ENCODE measurements around the gene PRKAG2.
"Not testable (repeated sequence)": the region's sequence is repeated elsewhere in the genome, so short reads cannot be mapped to it uniquely, and the experiment has no call there.

PRKAG2 gene

DNA sequence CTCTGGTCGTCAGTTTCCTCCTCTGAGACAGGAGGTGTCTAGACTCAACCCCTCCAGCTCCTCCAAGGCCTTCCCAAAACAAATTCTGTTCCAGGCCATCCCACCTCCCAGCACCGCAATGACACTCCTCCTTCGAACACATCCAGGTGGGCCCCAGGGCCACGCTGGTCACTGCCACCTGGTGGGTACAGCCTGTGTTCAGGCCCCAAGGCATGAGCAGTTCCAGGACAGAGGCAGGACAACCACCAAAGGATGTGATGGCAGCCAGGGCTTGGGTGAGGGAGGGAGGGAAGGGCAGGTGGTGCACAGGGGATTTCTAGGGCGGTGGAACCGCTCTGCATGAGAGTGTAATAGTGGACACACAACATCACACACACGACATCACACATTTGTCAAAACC is 76.5 kb downstream of the PRKAG2 start:
- TF ChIP-seq, protein P1, sequence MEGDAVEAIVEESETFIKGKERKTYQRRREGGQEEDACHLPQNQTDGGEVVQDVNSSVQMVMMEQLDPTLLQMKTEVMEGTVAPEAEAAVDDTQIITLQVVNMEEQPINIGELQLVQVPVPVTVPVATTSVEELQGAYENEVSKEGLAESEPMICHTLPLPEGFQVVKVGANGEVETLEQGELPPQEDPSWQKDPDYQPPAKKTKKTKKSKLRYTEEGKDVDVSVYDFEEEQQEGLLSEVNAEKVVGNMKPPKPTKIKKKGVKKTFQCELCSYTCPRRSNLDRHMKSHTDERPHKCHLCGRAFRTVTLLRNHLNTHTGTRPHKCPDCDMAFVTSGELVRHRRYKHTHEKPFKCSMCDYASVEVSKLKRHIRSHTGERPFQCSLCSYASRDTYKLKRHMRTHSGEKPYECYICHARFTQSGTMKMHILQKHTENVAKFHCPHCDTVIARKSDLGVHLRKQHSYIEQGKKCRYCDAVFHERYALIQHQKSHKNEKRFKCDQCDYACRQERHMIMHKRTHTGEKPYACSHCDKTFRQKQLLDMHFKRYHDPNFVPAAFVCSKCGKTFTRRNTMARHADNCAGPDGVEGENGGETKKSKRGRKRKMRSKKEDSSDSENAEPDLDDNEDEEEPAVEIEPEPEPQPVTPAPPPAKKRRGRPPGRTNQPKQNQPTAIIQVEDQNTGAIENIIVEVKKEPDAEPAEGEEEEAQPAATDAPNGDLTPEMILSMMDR (IDR thresholded peaks at IDR 0.05; ENCODE audit: low read depth, low read length, missing control alignments): no peak
- DNase-seq (ENCODE audit: low read depth): no peak
- in situ Hi-C loops (cut with HindIII; ENCODE audit: low sequenced_read_pairs): no loop called here
- H3K4me3 ChIP-seq (ENCODE audit: low read depth, low read length): no peak overlapping the region

DNA sequence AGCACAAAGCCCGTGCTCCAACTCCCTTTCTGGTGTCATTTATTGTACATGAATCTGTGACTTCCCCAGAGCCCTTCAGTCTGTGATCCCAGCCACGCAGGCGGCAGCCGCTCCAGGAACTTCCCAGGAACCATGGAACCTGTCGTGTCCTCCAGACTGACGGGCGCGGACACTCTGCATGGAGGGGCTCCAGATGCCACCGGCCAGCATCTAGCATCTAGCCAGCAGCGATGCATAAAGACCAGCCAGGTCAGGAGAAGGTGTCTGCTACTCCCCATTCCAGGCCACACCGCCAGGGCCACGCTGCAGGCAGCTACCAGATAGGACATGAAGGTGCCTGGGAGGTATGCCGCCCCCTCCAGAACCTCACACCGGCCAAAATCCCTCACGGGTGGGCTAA is 77.4 kb downstream of the PRKAG2 start:
- no peak overlapping the region for H3K4me3 ChIP-seq (ENCODE audit: low read depth, low read length)
- DNase-seq (ENCODE audit: low read depth): no peak
- in situ Hi-C loops (cut with HindIII; ENCODE audit: low sequenced_read_pairs): no loop called here
- TF ChIP-seq, protein P1 (IDR thresholded peaks at IDR 0.05; ENCODE audit: low read depth, low read length, missing control alignments): no peak

DNA sequence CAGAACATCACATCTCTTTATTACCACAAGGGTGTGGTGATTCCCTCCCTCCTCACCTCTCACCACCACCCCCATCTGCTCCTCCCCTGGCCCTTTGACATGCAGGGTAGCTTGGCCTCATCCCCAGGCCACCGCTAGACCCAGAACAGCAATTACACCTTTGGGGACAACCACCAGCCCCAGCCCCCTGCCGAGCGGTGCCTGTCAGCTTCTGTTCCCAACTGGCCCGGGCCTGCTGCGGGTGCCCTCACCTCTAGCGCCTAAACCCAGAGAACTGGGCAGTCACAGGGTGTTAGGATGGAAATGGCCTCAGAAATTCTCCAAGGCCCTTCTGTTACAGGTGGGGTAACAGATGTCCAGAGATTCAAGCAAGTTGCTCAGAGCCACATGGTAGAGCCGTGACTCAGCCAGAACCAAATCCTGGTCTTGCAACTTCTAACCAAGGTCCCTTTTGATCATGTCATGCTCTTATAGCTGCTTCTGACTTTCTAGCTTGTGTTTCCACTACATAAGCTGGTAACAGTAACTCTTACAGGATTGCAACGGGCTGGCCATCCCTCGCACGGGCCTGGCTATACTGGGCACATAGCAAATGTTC is 78.0 kb downstream of the PRKAG2 start:
- TF ChIP-seq, protein P1 (IDR thresholded peaks at IDR 0.05; ENCODE audit: low read depth, low read length, missing control alignments): no peak
- in situ Hi-C loops (cut with HindIII; ENCODE audit: low sequenced_read_pairs): no loop called here
- no peak for DNase-seq (ENCODE audit: low read depth)
- no peak overlapping the region for H3K4me3 ChIP-seq (ENCODE audit: low read depth, low read length)

DNA sequence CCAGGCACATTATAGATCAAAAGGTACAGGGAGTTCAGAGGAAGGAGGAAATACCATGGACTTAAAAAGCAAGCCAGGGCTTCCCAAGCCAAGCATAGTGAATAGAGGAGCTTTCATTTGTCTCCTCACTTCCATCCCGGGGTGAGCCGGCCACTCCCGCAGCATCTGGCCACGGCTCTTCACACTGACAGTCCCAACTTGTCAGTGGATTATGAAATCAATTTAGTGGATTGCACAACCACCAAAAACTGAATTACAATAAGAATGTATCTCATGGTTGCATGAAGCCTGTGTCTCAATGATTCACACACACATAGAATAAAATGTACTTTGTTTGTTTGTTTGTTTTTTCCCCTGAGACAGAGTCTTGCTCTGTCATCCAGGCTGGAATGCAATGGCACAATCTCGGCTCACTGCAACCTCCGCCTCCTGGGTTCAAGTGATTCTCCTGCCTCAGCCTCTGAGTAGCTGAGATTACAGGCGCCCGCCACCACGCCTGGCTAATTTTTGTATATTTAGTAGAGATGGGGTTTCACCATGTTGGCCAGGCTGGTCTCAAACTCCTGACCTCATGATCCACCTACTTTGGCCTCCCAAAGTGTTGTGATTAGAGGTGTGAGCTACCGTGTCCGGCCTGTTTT is 79.1 kb downstream of the PRKAG2 start:
- in situ Hi-C loops (cut with HindIII; ENCODE audit: low sequenced_read_pairs); H3K4me3 ChIP-seq (ENCODE audit: low read depth, low read length); DNase-seq (ENCODE audit: low read depth): not testable (repeated sequence)

DNA sequence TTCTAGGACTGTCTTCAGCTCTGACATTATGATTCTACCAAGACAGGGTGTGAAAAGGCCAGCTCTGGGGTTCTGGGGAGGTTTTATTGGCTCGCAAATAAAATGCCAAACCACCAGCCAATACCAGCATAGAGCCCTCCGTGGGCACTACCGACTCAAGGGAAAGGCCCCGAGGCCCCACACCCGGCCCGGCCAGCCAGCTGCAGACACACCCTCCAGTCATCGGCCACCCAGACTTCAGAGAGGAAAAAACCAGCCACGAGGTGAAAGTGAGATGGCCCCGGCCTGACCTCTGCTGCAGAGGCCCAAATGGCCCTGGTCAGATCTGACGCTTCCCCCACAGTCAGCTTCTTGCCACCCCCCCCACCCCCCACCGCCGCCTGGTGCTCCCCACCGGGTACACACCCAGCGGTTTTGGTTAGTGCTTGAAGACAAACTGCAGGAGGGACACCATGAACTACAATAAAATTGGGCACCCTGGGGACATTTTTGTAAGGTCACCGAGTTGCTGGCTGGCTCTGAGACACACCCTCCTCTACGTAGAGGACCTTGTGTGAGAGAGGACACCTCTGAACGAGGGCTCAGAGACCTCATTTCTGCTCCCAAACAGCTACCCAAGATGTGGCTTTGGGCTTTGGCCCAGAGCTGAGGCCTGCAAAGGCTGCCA is 79.9 kb downstream of the PRKAG2 start:
- in situ Hi-C loops (cut with HindIII; ENCODE audit: low sequenced_read_pairs): no loop called here
- TF ChIP-seq, protein P1 (IDR thresholded peaks at IDR 0.05; ENCODE audit: low read depth, low read length, missing control alignments): no peak

DNA sequence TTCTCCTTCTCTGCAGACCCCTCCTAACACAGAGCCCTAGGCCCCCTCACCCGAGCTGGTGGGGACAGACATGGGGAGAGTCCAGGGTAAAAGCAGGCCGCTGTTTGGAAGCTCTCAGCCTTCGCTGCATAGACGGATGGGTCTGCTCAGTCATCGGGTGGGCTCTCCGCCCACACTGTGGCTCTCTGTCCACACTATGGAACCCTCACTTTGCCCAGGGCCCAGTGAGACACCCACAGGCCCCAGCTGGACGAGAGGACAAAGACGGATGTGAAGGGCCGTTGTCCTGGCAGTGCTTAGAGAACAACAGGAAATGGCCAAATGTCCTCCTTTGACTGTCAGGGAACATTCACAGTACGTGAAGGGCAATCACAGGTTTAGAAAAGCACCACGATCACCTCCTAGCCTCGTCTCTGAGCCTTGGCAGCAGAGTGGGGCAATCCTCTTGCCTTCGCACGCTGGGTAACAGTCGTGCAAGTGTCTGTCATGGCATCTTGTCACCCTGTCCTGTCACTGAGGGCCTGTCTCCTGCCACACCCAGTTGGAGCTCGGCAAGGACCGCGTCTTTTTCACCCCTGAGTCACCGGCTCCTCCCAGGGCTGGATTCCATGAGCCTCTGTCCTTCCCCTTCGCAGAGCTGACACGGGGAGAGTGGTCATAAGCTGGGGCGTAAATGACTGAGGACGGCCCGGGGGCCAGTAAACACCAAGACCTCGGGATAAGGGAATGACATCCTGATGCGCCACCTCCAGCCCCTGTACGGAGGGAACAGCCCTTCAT is 80.6 kb downstream of the PRKAG2 start:
- TF ChIP-seq, protein P1 (IDR thresholded peaks at IDR 0.05; ENCODE audit: low read depth, low read length, missing control alignments): no peak
- DNase-seq (ENCODE audit: low read depth): no peak
- in situ Hi-C loops (cut with HindIII; ENCODE audit: low sequenced_read_pairs): no loop called here
- no peak overlapping the region for H3K4me3 ChIP-seq (ENCODE audit: low read depth, low read length)

More for the DNA sequence above, 79.9 kb downstream of the PRKAG2 start:
- no peak for DNase-seq (ENCODE audit: low read depth)
- no peak overlapping the region for H3K4me3 ChIP-seq (ENCODE audit: low read depth, low read length)
